ENCODE data around the gene OLFML2B.

Gene OLFML2B

GRCh38 chr1:162008799-162009198 is 14.9 kb downstream of the OLFML2B start:
- no peak for DNase-seq (ENCODE audit: low read depth in 2 of 3, low spot score in 1 of 3)

DNA sequence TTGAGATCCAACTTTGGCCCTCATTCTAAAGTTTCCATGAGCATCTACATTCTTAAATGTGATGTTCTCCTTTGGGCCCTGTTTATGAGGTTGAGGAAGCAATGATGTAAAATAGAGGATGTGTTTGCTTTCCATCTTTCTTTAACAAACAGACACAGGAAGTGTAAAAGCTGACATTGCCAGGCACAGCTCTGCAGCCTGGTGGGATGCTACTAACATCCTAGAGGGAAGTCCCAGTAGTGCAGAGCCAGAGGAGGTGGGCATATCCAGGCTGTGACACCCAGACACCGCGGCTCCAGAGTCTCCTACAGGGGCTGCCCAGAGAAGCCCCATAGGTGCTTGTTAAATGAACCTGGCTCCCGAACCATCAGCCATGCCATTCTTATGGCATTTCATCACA is 16.2 kb downstream of the OLFML2B start:
- DNase-seq (ENCODE audit: low read depth in 2 of 3, low spot score in 1 of 3) = no peak

GRCh38 chr1:162006081-162006480 is 17.6 kb downstream of the OLFML2B start:
- no peak for DNase-seq (ENCODE audit: low read depth in 2 of 3, low spot score in 1 of 3)

DNA sequence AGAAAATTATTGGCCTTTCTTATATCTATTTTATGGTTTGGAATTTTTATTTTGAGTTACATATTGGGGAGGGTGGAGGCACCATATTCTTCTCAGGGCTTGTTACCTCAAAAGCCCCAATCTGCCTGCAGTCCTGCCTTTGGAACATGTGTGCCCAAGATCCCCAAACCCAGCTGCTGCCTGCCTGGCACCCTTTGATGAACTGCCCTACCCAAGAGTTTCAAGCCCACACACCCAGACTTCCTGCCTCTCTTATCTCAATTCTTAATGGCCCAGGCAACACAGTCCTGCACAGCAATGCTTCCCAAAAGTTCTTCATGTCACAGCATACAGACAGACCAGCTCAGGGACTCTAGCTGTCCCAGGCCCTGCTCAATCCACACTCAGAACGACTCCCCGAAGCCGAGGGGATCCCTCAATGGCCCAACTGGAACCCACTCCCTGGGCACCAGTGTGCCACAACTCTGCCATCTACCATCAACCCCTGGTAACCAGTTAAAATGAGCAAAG is 19.2 kb downstream of the OLFML2B start:
- DNase-seq (ENCODE audit: low read depth in 2 of 3, low spot score in 1 of 3) = no peak

DNA sequence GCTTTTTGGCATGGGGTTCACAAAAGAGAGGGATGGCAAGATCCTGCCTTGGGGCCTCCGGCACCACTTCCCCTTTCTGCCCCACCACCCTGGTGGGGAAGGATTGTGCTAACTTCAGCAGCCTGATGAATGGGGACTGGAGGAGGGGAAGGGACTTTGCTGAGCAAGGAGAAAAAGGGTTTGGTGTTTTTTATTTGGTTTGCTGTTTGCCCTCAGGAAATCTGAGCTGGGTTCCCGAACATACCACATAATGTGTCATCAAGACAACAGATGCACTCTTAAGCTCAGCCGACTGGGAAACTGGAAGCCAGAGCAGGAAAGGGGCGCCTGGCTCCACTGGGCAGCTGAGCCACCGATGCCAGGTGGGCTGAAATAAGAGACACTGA is 19.8 kb downstream of the OLFML2B start:
- DNase-seq (ENCODE audit: low read depth in 2 of 3, low spot score in 1 of 3) = no peak

DNA sequence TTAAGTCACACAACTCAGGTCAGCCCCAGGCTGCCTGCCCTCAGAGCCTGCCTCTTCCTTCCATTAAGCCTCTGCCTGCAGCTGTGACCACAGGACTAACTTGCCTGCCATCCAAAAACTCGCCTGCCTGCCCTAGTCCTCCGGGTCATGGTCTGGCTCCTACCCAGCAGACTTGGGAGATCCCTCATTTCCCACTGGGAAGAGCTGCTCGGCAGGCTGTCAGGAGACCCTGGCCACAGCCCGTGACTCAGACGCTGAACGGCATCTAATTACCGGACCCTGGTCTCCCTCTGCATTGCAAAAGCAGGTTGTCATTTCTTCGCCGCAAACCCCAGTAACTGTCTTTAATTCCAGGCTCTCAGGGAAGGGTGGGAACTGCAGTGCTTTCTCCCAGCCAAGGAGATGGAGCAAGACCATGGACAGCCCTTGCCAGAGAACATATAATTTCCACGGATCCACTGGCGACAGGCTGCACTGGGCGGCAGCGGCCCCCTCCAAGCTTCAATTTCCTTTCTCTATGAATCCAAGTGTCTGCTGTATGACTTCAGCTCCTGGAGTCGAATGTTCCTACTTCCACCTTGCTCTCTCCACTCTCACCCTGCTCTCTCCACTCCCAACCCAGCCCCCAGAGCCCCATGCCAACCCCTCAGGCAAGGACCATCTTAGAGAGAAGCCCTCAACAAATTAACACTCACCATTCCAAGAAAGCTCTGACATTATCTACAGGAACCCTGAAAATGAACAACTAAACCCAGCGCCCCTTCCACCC is 20.4 kb downstream of the OLFML2B start:
- no peak for DNase-seq (ENCODE audit: low read depth in 2 of 3, low spot score in 1 of 3)

- no peak for DNase-seq (ENCODE audit: low read depth in 2 of 3, low spot score in 1 of 3)
Measured at GRCh38 chr1:162000053-162000420, 23.6 kb downstream of the OLFML2B start.

- no peak for DNase-seq (ENCODE audit: low read depth in 2 of 3, low spot score in 1 of 3)
Measured at GRCh38 chr1:161999301-162000052, 24.2 kb downstream of the OLFML2B start.

GRCh38 chr1:161998811-161999210 is 24.9 kb downstream of the OLFML2B start:
- DNase-seq (ENCODE audit: low read depth in 2 of 3, low spot score in 1 of 3) = no peak

DNA sequence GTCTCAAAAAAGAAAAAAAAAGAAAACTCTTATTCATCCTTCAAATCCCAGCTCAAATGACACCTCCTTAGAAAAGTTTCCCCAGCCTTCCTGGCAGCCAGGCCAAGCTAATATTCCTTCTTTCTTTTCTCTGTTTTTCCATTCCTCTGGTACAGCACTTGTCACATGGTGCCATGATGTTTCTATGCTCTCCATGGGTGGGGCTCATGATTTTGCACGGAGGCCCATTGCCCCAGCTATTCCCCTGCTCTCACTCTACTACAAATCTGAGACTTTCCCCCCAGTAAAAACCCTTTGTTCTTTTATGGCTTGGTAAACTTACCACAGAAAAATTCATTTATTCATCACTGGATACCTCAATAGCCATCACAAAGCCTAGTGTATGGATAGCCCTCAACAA is 26.5 kb downstream of the OLFML2B start:
- no peak for DNase-seq (ENCODE audit: low read depth in 2 of 3, low spot score in 1 of 3)

DNA sequence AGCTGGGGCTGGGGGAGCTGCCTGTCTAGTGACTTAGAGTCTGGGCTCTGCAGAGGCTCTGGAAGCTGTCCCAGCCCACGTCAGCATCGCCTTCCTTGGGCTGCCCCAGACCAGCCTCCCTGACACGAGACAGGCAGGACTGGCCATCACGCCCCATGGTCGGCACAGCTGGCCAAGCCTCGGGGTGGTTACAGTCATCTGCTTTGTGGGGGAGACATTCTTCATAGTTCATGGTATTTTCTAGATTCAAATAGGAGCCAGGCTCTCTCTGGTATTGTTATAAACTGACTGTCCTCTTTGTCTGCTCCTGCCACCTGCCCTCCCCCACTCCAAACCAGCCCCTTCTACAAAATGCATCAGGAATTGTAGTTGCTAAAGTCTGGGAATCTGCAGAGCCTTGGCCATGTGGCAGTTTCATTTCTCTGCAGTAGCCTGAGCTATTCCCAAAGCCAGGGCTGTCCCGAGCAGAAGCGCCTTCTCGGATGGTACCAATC is 29.4 kb downstream of the OLFML2B start:
- DNase-seq (ENCODE audit: low read depth in 2 of 3, low spot score in 1 of 3) = no peak

- no peak for DNase-seq (ENCODE audit: low read depth in 2 of 3, low spot score in 1 of 3)
Measured at GRCh38 chr1:161993576-161993975, 30.1 kb downstream of the OLFML2B start.

DNA sequence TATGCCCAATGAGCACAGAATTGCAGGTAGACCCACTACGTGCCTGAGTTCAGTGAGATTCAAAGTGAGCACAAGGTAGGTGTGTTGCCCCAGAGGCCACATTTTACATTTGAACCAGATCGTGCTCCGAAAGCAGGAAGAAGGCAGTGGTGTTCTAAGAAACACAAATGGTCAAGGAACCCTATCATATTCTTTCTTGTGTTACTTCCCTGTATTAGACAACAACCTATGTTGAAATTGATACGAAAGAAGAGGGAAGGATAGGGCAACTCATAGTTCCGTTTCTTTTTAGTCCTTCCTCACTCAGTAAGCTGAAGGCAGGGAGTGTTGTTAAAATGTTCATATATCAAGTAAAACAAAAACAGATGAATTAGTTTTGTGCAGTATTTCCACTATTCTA is 33.9 kb downstream of the OLFML2B start:
- DNase-seq (ENCODE audit: low read depth in 2 of 3, low spot score in 1 of 3) = no peak

GRCh38 chr1:161989108-161989507 is 34.6 kb downstream of the OLFML2B start:
- DNase-seq (ENCODE audit: low read depth in 2 of 3, low spot score in 1 of 3) = no peak

DNA sequence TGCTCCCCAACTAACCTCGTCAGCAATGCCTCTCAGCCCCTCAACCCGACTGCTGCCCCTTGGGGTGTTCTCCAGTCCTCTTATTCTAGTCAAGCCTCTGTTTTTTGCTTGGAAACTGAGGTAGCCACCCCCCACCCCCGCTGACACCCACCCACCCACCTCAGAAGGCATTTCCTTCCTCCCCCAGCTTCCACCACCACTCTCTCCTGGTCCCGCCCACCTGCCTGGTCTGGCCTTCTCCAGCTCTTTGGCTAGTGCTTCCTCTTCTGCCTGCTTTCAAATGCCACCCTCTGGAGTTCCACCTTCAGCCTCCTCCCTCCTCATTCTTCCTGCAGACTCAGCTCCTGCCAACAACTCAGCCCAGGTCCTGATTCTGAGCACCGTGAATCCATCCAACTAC is 35.3 kb downstream of the OLFML2B start:
- no peak for DNase-seq (ENCODE audit: low read depth in 2 of 3, low spot score in 1 of 3)

GRCh38 chr1:161987872-161988271 is 35.8 kb downstream of the OLFML2B start:
- no peak for DNase-seq (ENCODE audit: low read depth in 2 of 3, low spot score in 1 of 3)

DNA sequence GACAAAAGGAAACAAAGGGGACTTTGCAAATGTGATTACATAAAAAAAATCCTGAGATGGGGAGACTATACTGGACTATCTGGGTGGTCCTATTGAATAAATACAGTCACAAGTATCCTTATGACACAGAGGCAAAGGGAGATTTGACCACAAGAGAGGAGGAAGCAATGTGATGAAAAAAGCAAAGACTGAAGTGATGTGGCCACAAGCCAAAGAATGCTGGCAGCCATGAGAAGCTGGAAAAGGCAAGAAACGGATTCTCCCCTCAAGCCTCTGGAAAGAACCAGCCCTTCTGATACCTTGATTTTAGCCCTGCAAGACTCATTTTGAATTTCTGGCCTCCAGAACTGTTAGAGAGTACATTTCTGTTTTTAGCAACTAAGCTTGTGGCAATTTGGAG is 36.4 kb downstream of the OLFML2B start:
- no peak for DNase-seq (ENCODE audit: low read depth in 2 of 3, low spot score in 1 of 3)

DNA sequence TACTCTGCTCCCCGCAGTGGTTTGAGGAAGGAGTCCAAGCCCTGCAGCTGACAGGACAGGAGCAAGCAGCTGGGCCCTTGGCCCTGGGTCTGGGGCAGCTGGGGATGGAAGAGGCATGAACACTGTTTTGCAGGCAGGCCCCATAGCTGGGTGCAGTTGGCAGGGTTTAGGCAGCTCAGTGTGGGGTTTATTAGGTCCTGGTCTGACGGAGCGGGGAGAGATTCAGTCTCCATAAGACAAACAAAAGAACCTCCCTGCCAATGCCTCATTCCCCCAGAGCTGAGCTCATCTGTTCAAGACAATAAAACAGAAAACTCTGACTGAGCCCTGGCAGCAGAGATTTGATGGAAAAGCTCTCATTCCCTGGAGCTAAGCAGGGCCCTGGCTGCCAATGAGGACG is 37.3 kb downstream of the OLFML2B start:
- DNase-seq (ENCODE audit: low read depth in 2 of 3, low spot score in 1 of 3) = no peak

DNA sequence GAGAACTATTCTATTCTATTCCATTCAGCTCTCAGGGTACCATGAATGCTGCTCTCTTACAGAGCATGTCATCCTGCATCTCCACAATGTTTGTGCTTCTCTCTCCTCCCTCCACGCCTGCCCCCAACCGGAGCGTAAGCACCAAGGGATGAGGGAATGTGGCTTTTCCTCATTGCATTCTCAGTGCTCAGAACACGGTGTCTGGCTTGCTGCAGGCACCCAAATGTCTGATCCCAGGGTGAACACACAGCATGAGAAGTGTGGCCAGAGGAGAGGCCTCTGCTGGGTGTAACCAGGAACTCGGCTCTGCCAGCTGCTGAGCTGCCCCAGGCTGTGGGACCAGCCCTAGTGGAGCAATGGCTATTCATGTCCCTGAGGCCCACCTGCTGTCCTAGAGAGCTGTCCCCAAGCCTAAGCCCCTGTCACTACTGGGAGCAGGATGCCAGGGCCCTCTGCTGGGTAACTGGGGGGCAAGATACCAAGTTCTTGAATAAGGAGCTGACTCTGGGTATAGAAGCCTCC is 38.3 kb downstream of the OLFML2B start:
- no peak for DNase-seq (ENCODE audit: low read depth in 2 of 3, low spot score in 1 of 3)

DNA sequence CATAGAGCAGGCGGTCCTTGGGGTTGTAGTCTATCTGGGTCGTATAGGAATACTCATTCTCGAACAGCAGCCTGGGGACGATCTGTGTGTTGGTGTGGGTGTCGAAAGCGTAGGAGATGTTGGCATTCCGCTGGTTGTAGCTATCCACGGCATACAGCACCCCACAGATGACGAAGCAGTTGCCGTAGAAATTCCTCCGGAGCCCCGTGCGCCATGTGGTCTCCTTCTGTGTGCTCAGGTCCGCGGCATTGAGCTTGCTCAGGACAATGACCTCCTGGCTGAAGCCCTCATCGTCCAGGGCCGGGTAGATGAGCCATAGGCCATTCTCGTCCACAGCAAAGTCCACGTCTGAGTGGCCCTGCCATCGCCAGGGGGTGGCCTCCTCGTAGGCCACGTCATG is 39.9 kb downstream of the OLFML2B start:
- DNase-seq (ENCODE audit: low read depth in 2 of 3, low spot score in 1 of 3) = no peak

DNA sequence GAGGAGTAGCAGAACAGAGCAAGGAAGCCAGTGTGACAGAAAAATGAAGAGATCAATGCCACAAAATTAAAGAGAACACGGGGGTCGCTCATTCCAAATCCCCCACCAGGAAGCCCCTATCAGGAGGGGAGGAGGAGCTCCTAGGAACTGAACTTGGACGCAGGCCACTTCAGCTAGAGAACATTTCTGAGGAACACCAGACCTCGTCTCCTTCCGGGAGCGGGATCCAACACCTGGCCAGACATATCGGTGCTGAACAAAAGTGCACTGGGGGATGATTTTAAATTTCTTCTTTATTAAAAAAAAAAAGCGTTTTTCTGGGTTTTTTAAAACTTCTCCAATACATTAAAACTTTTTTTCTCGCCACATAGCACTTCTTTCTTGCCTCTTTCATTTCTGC is 40.8 kb downstream of the OLFML2B start:
- DNase-seq (ENCODE audit: low read depth in 2 of 3, low spot score in 1 of 3) = no peak

- no peak for DNase-seq (ENCODE audit: low read depth in 2 of 3, low spot score in 1 of 3)
Measured at GRCh38 chr1:161982507-161982895, 41.2 kb downstream of the OLFML2B start.

Measured in stimulated activated CD4-positive, alpha-beta T cell treated with anti-CD3 and anti-CD28 coated beads, Interleukin-12 subunit alpha, Interleukin-12 subunit beta, amount 100 ng/mL, for 48 hours (primary cell).